SK-N-MC (cell line): ENCODE results near the gene MKRN1.
"Not testable (repeated sequence)": the region's sequence is repeated elsewhere in the genome, so short reads cannot be mapped to it uniquely, and the experiment has no call there.

Experiments used
- DNase-seq: peaks from one replicate; pipeline ENCODE4 v3.0.0-alpha.2; 2011; ENCODE audit warnings: low read depth, low spot score
- H3K27ac ChIP-seq: fragments of 200-600 bp; sonication (generic); 2 replicates; pipeline ENCODE4 v1.5.1; 2016; ENCODE audit warnings: mixed run types
- H3K36me3 ChIP-seq: fragments of 200-600 bp; sonication (generic); 2 replicates; pipeline ENCODE4 v1.6.1; 2017; ENCODE audit warnings: antibody characterized with exemption, low read length, mixed read lengths; ENCODE audit not compliant: insufficient read depth
- H3K4me3 ChIP-seq: fragments of 200-600 bp; sonication (generic); 2 replicates; pipeline ENCODE4 v1.5.1; 2016
- H3K9ac ChIP-seq: fragments of 200-600 bp; sonication (generic); 2 replicates; pipeline ENCODE4 v1.8.0; 2017; ENCODE audit warnings: mixed run types, mixed read lengths; ENCODE audit not compliant: insufficient read length
- H3K9me3 ChIP-seq: fragments of 200-600 bp; sonication (generic); 2 replicates; pipeline ENCODE4 v1.6.1; 2017; ENCODE audit warnings: low read depth, mild to moderate bottlenecking, antibody characterized with exemption, low read length, moderate library complexity, mixed read lengths
- EZH2 ChIP-seq: fragments of 200-600 bp; sonication (generic); IDR thresholded peaks from one replicate; pipeline ENCODE4 v1.6.1; 2017; ENCODE audit warnings: antibody characterized with exemption
- FOXP2 ChIP-seq: optimal IDR thresholded peaks from 2 replicates; pipeline ENCODE3; 2011; ENCODE audit warnings: mild to moderate bottlenecking, moderate library complexity; ENCODE audit not compliant: insufficient read depth; ENCODE audit errors: extremely low read length, control extremely low read depth
- POLR2AphosphoS5 ChIP-seq: IDR thresholded peaks from 2 replicates; pipeline ENCODE4 v1.6.1; 2012; ENCODE audit warnings: mild to moderate bottlenecking, low read depth, low read length, borderline replicate concordance

MKRN1 gene

DNA sequence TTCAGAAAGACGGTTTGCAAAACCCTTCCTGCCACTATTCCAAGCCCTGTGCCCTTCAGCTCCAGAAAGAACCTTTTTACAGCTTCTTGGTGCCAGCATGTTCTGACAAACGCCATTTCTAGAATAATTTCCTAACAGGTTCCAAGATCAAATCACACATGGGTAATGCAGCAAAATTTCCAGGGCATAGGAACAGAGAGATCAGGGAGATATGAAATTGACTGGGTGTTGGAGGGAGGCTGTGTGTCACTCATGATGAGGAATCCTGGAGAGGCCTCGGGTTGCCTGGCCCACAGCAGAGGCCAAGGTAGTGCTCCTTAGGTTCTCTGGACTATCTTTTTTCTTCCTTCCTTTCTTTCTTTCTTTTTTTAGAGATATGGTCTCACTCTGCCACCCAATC lies 45.9 kb downstream of the MKRN1 start:
- Histone ChIP-seq H3K4me3 (no peak overlapping the region), H3K9ac (no peak overlapping the region), H3K9me3 (no peaks in the 10 kb centered on the region), H3K27ac (no peak overlapping the region), H3K36me3 (no peaks in the 10 kb centered on the region)
- no peak for DNase-seq
- TF ChIP-seq EZH2 (no peak), FOXP2 (no peak), POLR2AphosphoS5 (no peak)

DNA sequence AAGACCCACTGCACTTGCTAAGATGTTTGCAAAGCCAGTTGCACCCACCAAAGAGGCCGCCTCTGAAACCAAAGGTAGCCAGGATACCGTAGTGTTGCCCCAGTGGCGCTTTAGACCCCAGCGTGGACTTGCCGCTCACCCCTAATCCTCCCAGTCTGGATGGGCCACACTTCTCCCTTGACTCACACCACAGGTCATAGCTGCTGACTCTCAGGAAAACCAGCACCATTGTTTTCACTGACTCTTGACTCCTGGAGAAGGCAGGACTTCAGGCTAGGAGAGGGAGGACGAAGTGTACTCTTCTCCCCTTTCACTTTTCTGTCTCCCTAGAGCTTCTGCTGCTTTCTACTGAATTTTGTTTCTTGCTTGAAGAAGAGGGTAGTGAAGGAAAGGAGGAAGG lies 53.2 kb downstream of the MKRN1 start:
- H3K9me3 ChIP-seq = no peaks in the 10 kb centered on the region
- no peak overlapping the region for H3K4me3 ChIP-seq
- no peak overlapping the region for H3K27ac ChIP-seq
- no peak overlapping the region for H3K9ac ChIP-seq
- no peak for DNase-seq
- TF ChIP-seq POLR2AphosphoS5 (no peak), FOXP2 (no peak), EZH2 (no peak)
- H3K36me3 ChIP-seq = no peaks in the 10 kb centered on the region

DNA sequence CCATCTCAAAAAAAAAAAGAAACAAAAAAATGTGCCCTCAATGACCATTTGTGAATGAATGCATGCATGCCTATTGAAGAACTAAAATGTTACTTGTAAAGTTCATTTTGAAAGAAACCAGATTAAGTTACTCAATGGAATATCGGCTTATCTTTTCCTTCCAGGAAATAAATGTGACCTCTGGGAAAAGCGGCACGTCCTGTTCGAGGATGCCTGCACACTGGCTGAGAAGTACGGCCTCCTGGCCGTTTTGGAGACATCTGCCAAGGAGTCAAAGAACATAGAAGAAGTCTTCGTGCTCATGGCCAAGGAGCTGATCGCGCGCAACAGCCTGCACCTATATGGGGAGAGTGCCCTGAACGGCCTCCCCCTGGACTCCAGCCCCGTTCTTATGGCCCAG lies 53.6 kb downstream of the MKRN1 start:
- DNase-seq = no peak
- no peaks in the 10 kb centered on the region for H3K36me3 ChIP-seq
- H3K4me3 ChIP-seq = no peak overlapping the region
- no peaks in the 10 kb centered on the region for H3K9me3 ChIP-seq
- TF ChIP-seq EZH2 = no peak
- TF ChIP-seq FOXP2 = no peak
- no peak for TF ChIP-seq POLR2AphosphoS5
- H3K27ac ChIP-seq = no peak overlapping the region
- H3K9ac ChIP-seq = no peak overlapping the region

DNA sequence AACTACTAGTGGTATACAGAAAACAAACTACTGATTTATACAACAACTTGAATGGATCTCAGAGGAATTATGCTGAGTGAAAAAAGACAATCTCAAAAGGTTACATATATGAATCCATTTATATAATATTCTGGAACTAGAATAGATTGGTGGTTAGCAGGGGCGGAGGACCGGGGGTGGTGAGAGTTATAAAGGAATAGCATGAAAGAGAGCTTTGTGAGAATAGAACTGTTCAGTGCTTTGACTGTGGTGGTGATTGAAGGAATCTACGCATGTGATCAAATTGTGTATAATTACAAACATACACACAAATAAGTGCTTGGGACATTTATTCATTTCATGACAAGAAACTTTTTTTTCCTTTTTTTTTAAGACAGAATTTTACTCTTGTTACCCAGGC lies 55.8 kb downstream of the MKRN1 start:
- Histone ChIP-seq H3K9me3 (no peaks in the 10 kb centered on the region), H3K4me3 (no peak overlapping the region), H3K27ac (no peak overlapping the region), H3K36me3 (no peaks in the 10 kb centered on the region), H3K9ac (no peak overlapping the region)
- no peak for TF ChIP-seq POLR2AphosphoS5
- no peak for DNase-seq

DNA sequence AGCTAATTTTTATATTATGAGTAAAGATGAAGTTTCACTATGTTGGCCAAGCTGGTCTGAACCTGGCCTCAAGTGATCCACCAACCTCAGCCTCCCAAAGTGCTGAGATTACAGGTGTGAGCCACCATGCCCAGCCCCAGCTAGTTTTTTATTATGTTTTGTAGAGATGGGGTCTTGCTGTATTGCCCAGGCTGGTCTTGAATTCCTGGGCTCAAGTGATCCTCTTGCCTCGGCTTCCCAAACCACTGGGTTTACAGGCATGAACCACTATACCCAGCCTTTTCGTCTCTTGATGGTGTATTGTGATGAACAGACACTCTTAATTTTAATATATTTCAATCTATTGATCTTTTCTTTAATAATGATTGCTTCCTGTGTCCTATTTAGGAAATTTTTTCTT lies 57.8 kb downstream of the MKRN1 start:
- Histone ChIP-seq H3K27ac (no peak overlapping the region), H3K9me3 (no peaks in the 10 kb centered on the region), H3K4me3 (no peak overlapping the region), H3K9ac (no peak overlapping the region), H3K36me3 (no peaks in the 10 kb centered on the region)
- DNase-seq = no peak
- no peak for TF ChIP-seq EZH2
- no peak for TF ChIP-seq FOXP2
- TF ChIP-seq POLR2AphosphoS5 = no peak

DNA sequence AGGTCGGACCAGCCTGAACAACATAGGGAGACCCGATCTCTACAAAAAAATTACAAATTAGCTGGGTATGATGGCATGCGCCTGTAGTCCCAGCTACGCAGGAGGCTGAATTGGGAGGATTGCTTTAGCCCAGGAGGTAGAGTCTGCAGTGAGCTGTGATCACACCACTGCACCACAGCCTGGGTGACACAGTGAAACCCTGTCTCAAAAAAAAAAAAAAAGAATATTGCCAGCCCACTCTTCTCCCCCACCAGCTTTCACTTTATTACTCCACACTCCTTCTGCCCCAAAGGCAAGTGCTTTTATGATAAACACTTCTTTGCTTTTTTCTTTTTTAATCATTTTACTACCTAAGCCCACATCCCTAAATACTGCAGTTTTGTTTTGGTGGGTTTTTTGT lies 60.7 kb downstream of the MKRN1 start:
- H3K36me3 ChIP-seq = no peaks in the 10 kb centered on the region
- DNase-seq = no peak
- H3K9ac ChIP-seq = no peak overlapping the region
- no peak overlapping the region for H3K4me3 ChIP-seq
- no peak overlapping the region for H3K27ac ChIP-seq
- TF ChIP-seq EZH2 (no peak), POLR2AphosphoS5 (no peak), FOXP2 (no peak)
- no peaks in the 10 kb centered on the region for H3K9me3 ChIP-seq

DNA sequence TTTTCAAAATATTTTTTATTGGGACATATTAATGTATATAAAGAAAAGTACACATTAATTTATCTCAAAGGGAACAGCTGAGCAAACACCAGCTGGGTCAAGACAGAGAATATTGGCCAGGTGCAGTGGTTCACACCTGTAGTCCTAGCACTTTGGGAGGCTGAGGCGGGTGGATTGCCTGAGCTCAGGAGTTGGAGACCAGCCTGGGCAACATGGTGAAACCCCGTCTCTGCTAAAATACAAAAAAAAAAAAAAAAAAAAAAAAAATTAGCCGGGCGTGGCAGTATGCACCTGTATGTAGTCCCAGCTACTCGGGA lies 61.2 kb downstream of the MKRN1 start:
- not testable (repeated sequence) for DNase-seq, H3K9me3 ChIP-seq, H3K27ac ChIP-seq, H3K36me3 ChIP-seq, H3K4me3 ChIP-seq, H3K9ac ChIP-seq

DNA sequence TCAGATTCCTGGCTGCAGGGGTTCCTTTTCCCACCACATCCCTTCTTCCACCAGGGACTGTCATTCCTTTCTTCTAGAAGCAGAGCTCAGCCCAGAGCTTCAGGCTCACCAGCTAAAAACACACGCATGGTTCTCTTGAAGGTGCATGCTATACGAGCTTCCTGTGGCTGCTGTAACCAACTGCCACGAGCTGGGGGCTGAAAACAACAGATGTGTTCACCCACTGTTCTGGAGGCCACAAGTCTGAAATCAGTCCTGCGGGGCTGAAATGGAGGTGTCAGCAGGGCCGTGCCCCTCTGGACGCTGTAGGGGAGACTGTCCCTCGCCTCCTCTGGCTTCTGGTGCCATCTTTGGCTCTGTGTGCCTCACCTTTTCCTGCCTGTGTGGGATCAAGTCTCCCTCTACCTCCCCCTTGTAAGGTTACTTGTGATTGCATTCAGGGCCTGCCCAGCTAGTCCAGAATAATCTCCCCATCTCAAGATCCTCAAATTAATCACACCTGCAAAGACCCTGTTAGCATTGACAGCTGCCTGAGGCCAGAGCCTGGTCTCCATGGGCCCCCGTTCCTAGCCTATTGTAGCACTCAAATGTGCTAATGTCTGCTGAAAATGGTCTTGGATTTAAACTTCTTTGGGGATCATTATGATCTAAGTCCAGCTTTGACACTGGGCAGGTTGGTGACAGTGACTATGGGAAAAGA lies 61.7 kb downstream of the MKRN1 start:
- TF ChIP-seq EZH2 (no peak), FOXP2 (no peak)
- Histone ChIP-seq H3K4me3 (no peak overlapping the region), H3K9ac (no peak overlapping the region), H3K36me3 (no peaks in the 10 kb centered on the region), H3K9me3 (no peaks in the 10 kb centered on the region), H3K27ac (no peak overlapping the region)
- DNase-seq = no peak

DNA sequence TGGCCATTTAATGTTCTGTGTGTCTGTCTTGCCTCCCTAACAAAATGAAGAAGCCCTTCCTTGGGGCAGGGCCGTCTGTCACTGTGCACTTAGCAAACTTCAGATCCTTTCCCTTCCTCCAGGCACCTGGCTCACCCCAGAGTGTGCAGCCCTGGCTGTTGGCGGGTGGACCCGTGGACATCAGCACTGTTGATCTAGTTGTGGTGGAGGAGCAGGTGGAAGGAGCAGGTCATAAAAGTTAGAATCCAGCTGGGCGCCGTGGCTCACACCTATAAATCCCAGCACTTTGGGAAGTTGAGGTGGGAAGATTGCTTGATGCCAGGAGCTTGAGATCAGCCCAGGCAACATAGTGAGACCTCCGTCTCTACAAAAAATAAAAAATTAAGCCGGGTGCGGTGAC lies 62.7 kb downstream of the MKRN1 start:
- Histone ChIP-seq H3K36me3 (no peaks in the 10 kb centered on the region), H3K4me3 (no peak overlapping the region), H3K9me3 (no peaks in the 10 kb centered on the region), H3K27ac (no peak overlapping the region), H3K9ac (no peak overlapping the region)
- DNase-seq = no peak
- TF ChIP-seq FOXP2 (no peak), EZH2 (no peak), POLR2AphosphoS5 (no peak)

DNA sequence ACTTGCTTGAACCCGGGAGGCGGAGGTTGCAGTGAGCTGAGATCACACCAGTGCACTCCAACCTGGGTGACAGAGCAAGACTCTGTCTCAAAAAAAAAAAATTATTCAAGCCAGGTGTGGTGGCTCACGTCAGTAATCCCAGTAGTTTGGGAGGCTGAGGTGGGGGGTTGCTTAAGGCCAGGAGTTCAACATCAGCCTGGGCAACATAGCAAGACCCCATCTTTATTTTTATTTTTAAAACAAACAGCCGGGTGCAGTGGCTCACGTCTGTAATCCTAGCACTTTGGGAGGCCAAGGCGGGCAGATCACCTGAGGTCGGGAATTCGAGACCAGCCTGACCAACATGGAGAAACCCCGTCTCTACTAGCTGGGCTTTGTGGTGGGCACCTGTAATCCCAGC lies 63.5 kb downstream of the MKRN1 start:
- DNase-seq = not testable (repeated sequence)

More for the DNA sequence above, 63.5 kb downstream of the MKRN1 start:
- H3K9ac ChIP-seq, H3K4me3 ChIP-seq, H3K27ac ChIP-seq, H3K36me3 ChIP-seq, H3K9me3 ChIP-seq: not testable (repeated sequence)
